H4 (cell line): Measurements from ENCODE around the gene CACHD1. TPM values are rescaled to one million over a fixed set of nuclear protein-coding genes. Genes with fewer than 3 reads are reported as not detected.

Source experiments
- DNase-seq: peaks from one replicate; pipeline ENCODE4 v3.0.0-alpha.2; 2015; ENCODE audit warnings: low spot score
- total RNA-seq: library from RNA; depleted of rRNA; stranded (reverse); fragments of >200 nt; shearing (Covaris generic); gene quantifications from 2 replicates; pipeline ENCODE4 v1.2.3, GENCODE V29; 2014

Gene CACHD1
- total RNA-seq, 1 experiment from 2014 or later = 9.1 TPM

- no peak for DNase-seq
Observed at GRCh38 chr1:64523413-64524337, 53.7 kb downstream of the CACHD1 start.

GRCh38 chr1:64524614-64525013 lies 54.7 kb downstream of the CACHD1 start:
- no peak for DNase-seq

GRCh38 chr1:64525116-64525686 lies 55.3 kb downstream of the CACHD1 start:
- DNase-seq = no peak

GRCh38 chr1:64526312-64526711 lies 56.4 kb downstream of the CACHD1 start:
- DNase-seq = no peak

GRCh38 chr1:64527165-64527564 lies 57.2 kb downstream of the CACHD1 start:
- no peak for DNase-seq

GRCh38 chr1:64527786-64528185 lies 57.9 kb downstream of the CACHD1 start:
- no peak for DNase-seq

- DNase-seq = no peak
Observed at GRCh38 chr1:64530969-64531692, 61.2 kb downstream of the CACHD1 start.

GRCh38 chr1:64532646-64533045 lies 62.7 kb downstream of the CACHD1 start:
- DNase-seq = no peak

GRCh38 chr1:64535938-64536835 lies 66.3 kb downstream of the CACHD1 start:
- DNase-seq = no peak

GRCh38 chr1:64536836-64537490 lies 67.0 kb downstream of the CACHD1 start:
- no peak for DNase-seq

- DNase-seq = no peak
Observed at GRCh38 chr1:64537942-64538341, 68.0 kb downstream of the CACHD1 start.

- DNase-seq = no peak
Observed at GRCh38 chr1:64538389-64538788, 68.5 kb downstream of the CACHD1 start.

GRCh38 chr1:64539289-64539688 lies 69.4 kb downstream of the CACHD1 start:
- DNase-seq = no peak

GRCh38 chr1:64539781-64540218 lies 69.9 kb downstream of the CACHD1 start:
- peak; percentile 33 for DNase-seq

- peak; percentile 45 for DNase-seq
Observed at GRCh38 chr1:64540265-64540791, 70.4 kb downstream of the CACHD1 start.

GRCh38 chr1:64542118-64542517 lies 72.2 kb downstream of the CACHD1 start:
- no peak for DNase-seq

- DNase-seq = peak; percentile 29
Observed at GRCh38 chr1:64543831-64544230, 73.9 kb downstream of the CACHD1 start.

- DNase-seq = no peak
Observed at GRCh38 chr1:64545118-64545843, 75.4 kb downstream of the CACHD1 start.

- DNase-seq = no peak
Observed at GRCh38 chr1:64546013-64546412, 76.1 kb downstream of the CACHD1 start.
